Measurements from ENCODE around the gene APP. TPM values are rescaled to one million over a fixed set of nuclear protein-coding genes. Genes with fewer than 3 reads are reported as not detected.

APP gene
- total RNA-seq, 3 donors from 2014 or later (not counting 1 experiment from before 2014, with no cell fraction given) = 5.1 to 10.6 (median 7.8) TPM

- H3K36me3 Mint-ChIP-seq = no peaks in the 10 kb centered on the region
- H3K27ac Mint-ChIP-seq = no peak overlapping the region
- ATAC-seq (no peak), DNase-seq (no peak)
- H3K9me3 Mint-ChIP-seq = no peaks in the 10 kb centered on the region
- no peak overlapping the region for H3K27ac ChIP-seq (ENCODE audit: low read length)
- 86% methylated on average over 2 of the region's 2 CpGs for WGBS (ENCODE audit: insufficient coverage)
- no peak for TF ChIP-seq CTCF (IDR thresholded peaks at IDR 0.05)
- no peaks in the 10 kb centered on the region for H3K4me1 ChIP-seq (ENCODE audit: control insufficient read depth, insufficient read depth, low read length)
- H3K4me3 ChIP-seq (ENCODE audit: low read length) = no peak overlapping the region
- no peaks in the 10 kb centered on the region for H3K27me3 Mint-ChIP-seq (ENCODE audit: low read depth in 2 of 2)
- H3K4me3 Mint-ChIP-seq = no peak overlapping the region
- intact Hi-C loops (cut with micrococcal nuclease) = no loop called here
- H3K9me3 ChIP-seq (ENCODE audit: control insufficient read depth, insufficient read depth, low read length) = no peaks in the 10 kb centered on the region
- no peaks in the 10 kb centered on the region for H3K36me3 ChIP-seq (ENCODE audit: control insufficient read depth, insufficient read depth, low read length)
- H3K27me3 ChIP-seq (ENCODE audit: control insufficient read depth, insufficient read depth, low read length) = no peaks in the 10 kb centered on the region
- no peaks in the 10 kb centered on the region for H3K4me1 Mint-ChIP-seq
These were observed 269.1 kb downstream of the APP start for GRCh38 chr21:25901330-25901979.

- DNase-seq (no peak), ATAC-seq (no peak)
- TF ChIP-seq CTCF (IDR thresholded peaks at IDR 0.05) = no peak
- Histone ChIP-seq H3K4me3 (ENCODE audit: low read length) (no peak overlapping the region), H3K27me3 (ENCODE audit: control insufficient read depth, insufficient read depth, low read length) (no peaks in the 10 kb centered on the region), H3K36me3 (ENCODE audit: control insufficient read depth, insufficient read depth, low read length) (no peaks in the 10 kb centered on the region), H3K9me3 (ENCODE audit: control insufficient read depth, insufficient read depth, low read length) (no peaks in the 10 kb centered on the region), H3K27ac (ENCODE audit: low read length) (no peak overlapping the region), H3K4me1 (ENCODE audit: control insufficient read depth, insufficient read depth, low read length) (no peaks in the 10 kb centered on the region)
- intact Hi-C loops (cut with micrococcal nuclease) = loop anchor here (5.0 kb wide), 1 partner anchor 819 kb away; no protein-coding TSS in a partner anchor
- Mint-ChIP-seq H3K27ac (no peak overlapping the region), H3K36me3 (no peaks in the 10 kb centered on the region), H3K4me1 (no peaks in the 10 kb centered on the region), H3K9me3 (no peaks in the 10 kb centered on the region), H3K27me3 (ENCODE audit: low read depth in 2 of 2) (no peaks in the 10 kb centered on the region), H3K4me3 (no peak overlapping the region)
- 78% methylated on average over 3 of the region's 3 CpGs for WGBS (ENCODE audit: insufficient coverage)
These were observed 271.9 kb downstream of the APP start for GRCh38 chr21:25898671-25899070.

DNA sequence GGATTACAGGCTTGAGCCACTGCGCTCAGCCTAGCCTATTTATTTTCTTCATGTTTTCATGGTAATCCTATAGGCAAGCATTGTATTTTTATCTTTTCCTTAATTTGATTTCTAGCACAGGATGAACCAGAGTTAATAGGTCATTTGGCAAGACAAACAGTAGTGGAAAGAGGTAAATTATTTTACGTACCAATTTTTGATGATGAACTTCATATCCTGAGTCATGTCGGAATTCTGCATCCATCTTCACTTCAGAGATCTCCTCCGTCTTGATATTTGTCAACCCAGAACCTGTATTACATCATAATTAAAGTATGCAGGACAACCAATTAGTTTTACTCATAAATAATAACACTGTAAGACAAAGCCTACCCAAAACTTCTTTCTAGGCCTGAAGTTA is 273.2 kb downstream of the APP start:
- no peaks in the 10 kb centered on the region for H3K36me3 Mint-ChIP-seq
- H3K4me3 Mint-ChIP-seq = no peak overlapping the region
- DNase-seq (no peak), ATAC-seq (no peak)
- Histone ChIP-seq H3K27me3 (ENCODE audit: control insufficient read depth, insufficient read depth, low read length) (no peaks in the 10 kb centered on the region), H3K27ac (ENCODE audit: low read length) (no peak overlapping the region), H3K4me1 (ENCODE audit: control insufficient read depth, insufficient read depth, low read length) (no peaks in the 10 kb centered on the region), H3K36me3 (ENCODE audit: control insufficient read depth, insufficient read depth, low read length) (no peaks in the 10 kb centered on the region), H3K9me3 (ENCODE audit: control insufficient read depth, insufficient read depth, low read length) (no peaks in the 10 kb centered on the region), H3K4me3 (ENCODE audit: low read length) (no peak overlapping the region)
- intact Hi-C loops (cut with micrococcal nuclease) = loop anchor here (5.0 kb wide), 1 partner anchor 820 kb away; no protein-coding TSS in a partner anchor
- H3K27me3 Mint-ChIP-seq (ENCODE audit: low read depth in 2 of 2) = no peaks in the 10 kb centered on the region
- H3K4me1 Mint-ChIP-seq = no peaks in the 10 kb centered on the region
- 92% methylated on average over 4 of the region's 4 CpGs for WGBS (ENCODE audit: insufficient coverage)
- H3K9me3 Mint-ChIP-seq = no peaks in the 10 kb centered on the region
- no peak for TF ChIP-seq CTCF (IDR thresholded peaks at IDR 0.05)
- H3K27ac Mint-ChIP-seq = no peak overlapping the region
